ENCODE data around the gene SLC2A13.

- no peak for TF ChIP-seq CTCF (IDR thresholded peaks at IDR 0.05 in 8 of 11, conservative IDR thresholded peaks at IDR 0.05 in 3 of 11)
- TF ChIP-seq POLR2A (IDR thresholded peaks at IDR 0.05) = no peak
Observed at GRCh38 chr12:40013292-40013691, 92.6 kb downstream of the SLC2A13 start.
